ENCODE data around the gene TANC1. TPM values are rescaled to one million over a fixed set of nuclear protein-coding genes. Genes with fewer than 3 reads are reported as not detected.

The TANC1 gene
- total RNA-seq, 1 donor from 2014 or later: 61.9 TPM

- no peak overlapping the region for H3K27ac ChIP-seq
These were observed 241.2 kb downstream of the TANC1 start for GRCh38 chr2:159209341-159210306.

GRCh38 chr2:159211447-159212396 is 243.3 kb downstream of the TANC1 start:
- Histone ChIP-seq H3K4me3 (no peak overlapping the region), H3K27ac (no peak overlapping the region), H3K9me3 (no peaks in the 10 kb centered on the region), H3K4me1 (no peaks in the 10 kb centered on the region), H3K36me3 (peaks cover 0 to 15% of the 10 kb centered on the region in 2 donors), H3K27me3 (no peaks in the 10 kb centered on the region)
- intact Hi-C loops (cut with DNase I): loop anchor here (10.0 kb wide), 1 partner anchor 93 kb away; no protein-coding TSS in a partner anchor
- DNase-seq (ENCODE audit: extremely low spot score in 2 of 2): no peak
- TF ChIP-seq POLR2AphosphoS5 (IDR thresholded peaks at IDR 0.05; ENCODE audit: insufficient read depth in 1 of 2, low read depth in 1 of 2): no peak
- TF ChIP-seq POLR2A (IDR thresholded peaks at IDR 0.05): no peak
- TF ChIP-seq CTCF (IDR thresholded peaks at IDR 0.05): no peak

More at GRCh38 chr2:159209341-159210306, 241.2 kb downstream of the TANC1 start:
- Histone ChIP-seq H3K4me3 (no peak overlapping the region), H3K27me3 (no peaks in the 10 kb centered on the region), H3K36me3 (peaks cover 0 to 5% of the 10 kb centered on the region in 2 donors), H3K9me3 (no peaks in the 10 kb centered on the region), H3K4me1 (no peaks in the 10 kb centered on the region)
- intact Hi-C loops (cut with DNase I): loop anchor here (10.0 kb wide), 1 partner anchor 95 kb away; no protein-coding TSS in a partner anchor
- no peak for TF ChIP-seq POLR2AphosphoS5 (IDR thresholded peaks at IDR 0.05; ENCODE audit: insufficient read depth in 1 of 2, low read depth in 1 of 2)
- DNase-seq (ENCODE audit: extremely low spot score in 2 of 2): no peak

- no peak overlapping the region for H3K27ac ChIP-seq
- TF ChIP-seq POLR2A (IDR thresholded peaks at IDR 0.05): no peak
- no peak for TF ChIP-seq POLR2AphosphoS5 (IDR thresholded peaks at IDR 0.05; ENCODE audit: insufficient read depth in 1 of 2, low read depth in 1 of 2)
- H3K9me3 ChIP-seq: no peaks in the 10 kb centered on the region
- intact Hi-C loops (cut with DNase I): loop anchor here (10.0 kb wide), 1 partner anchor 92 kb away; no protein-coding TSS in a partner anchor
- no peak for DNase-seq (ENCODE audit: extremely low spot score in 2 of 2)
- no peaks in the 10 kb centered on the region for H3K27me3 ChIP-seq
- H3K4me1 ChIP-seq: no peaks in the 10 kb centered on the region
- H3K4me3 ChIP-seq: no peak overlapping the region
- peaks cover 0 to 30% of the 10 kb centered on the region in 2 donors for H3K36me3 ChIP-seq
These were observed 244.9 kb downstream of the TANC1 start for GRCh38 chr2:159213296-159213695.

GRCh38 chr2:159214325-159214865 is 246.0 kb downstream of the TANC1 start:
- H3K27ac ChIP-seq: no peak overlapping the region
- H3K4me3 ChIP-seq: no peak overlapping the region
- H3K36me3 ChIP-seq: peaks cover 0 to 41% of the 10 kb centered on the region in 2 donors
- no peak for DNase-seq (ENCODE audit: extremely low spot score in 2 of 2)
- TF ChIP-seq POLR2AphosphoS5 (IDR thresholded peaks at IDR 0.05; ENCODE audit: insufficient read depth in 1 of 2, low read depth in 1 of 2) (no peak), POLR2A (IDR thresholded peaks at IDR 0.05) (no peak), CTCF (IDR thresholded peaks at IDR 0.05) (no peak)
- no peaks in the 10 kb centered on the region for H3K4me1 ChIP-seq
- H3K9me3 ChIP-seq: no peaks in the 10 kb centered on the region
- intact Hi-C loops (cut with DNase I): loop anchor here (10.0 kb wide), 1 partner anchor 90 kb away; no protein-coding TSS in a partner anchor
- H3K27me3 ChIP-seq: no peaks in the 10 kb centered on the region

GRCh38 chr2:159215116-159215515 is 246.7 kb downstream of the TANC1 start:
- peaks cover 0 to 48% of the 10 kb centered on the region in 2 donors for H3K36me3 ChIP-seq
- intact Hi-C loops (cut with DNase I): loop anchor here (10.0 kb wide), 1 partner anchor 90 kb away; no protein-coding TSS in a partner anchor
- TF ChIP-seq POLR2AphosphoS5 (IDR thresholded peaks at IDR 0.05; ENCODE audit: insufficient read depth in 1 of 2, low read depth in 1 of 2) (no peak), POLR2A (IDR thresholded peaks at IDR 0.05) (no peak)
- H3K27ac ChIP-seq: no peak overlapping the region
- DNase-seq (ENCODE audit: extremely low spot score in 2 of 2): no peak
- H3K9me3 ChIP-seq: no peaks in the 10 kb centered on the region
- no peaks in the 10 kb centered on the region for H3K27me3 ChIP-seq
- H3K4me3 ChIP-seq: no peak overlapping the region
- H3K4me1 ChIP-seq: no peaks in the 10 kb centered on the region

Measured in vagina (tissue), 2 donors.